GM12892 (cell line): ENCODE measurements around the gene RNF183. TPM values are rescaled to one million over a fixed set of nuclear protein-coding genes. Genes with fewer than 3 reads are reported as not detected.

ENCODE experiments used
- DNase-seq: peaks from one replicate; pipeline ENCODE4 v3.0.0; 2011; ENCODE audit not compliant: insufficient read length
- FAIRE-seq: peaks from 2 replicates; lab custom pipeline; 2011; peaks lifted over from hg19 to GRCh38; lab: Jason Lieb, UNC
- POLR2A ChIP-seq: IDR thresholded peaks from 2 replicates; pipeline ENCODE4 v1.6.1; 2011; ENCODE audit warnings: low read depth, low read length, control low read depth
- POLR2AphosphoS5 ChIP-seq: IDR thresholded peaks from 2 replicates; pipeline ENCODE4 v1.6.1; 2011; ENCODE audit warnings: low read depth, low read length, control low read depth
- TAF1 ChIP-seq: IDR thresholded peaks from 2 replicates; pipeline ENCODE4 v1.6.1; 2011; ENCODE audit warnings: low read depth, mild to moderate bottlenecking, control low read depth, low read length, borderline replicate concordance
- polyA plus RNA-seq: library from polyadenylated mRNA; unstranded; fragments of >200 nt; gene quantifications from one replicate; pipeline ENCODE4 v1.2.1, GENCODE V29; 2012; ENCODE audit warnings: missing spikeins, inconsistent platforms; ENCODE audit not compliant: missing spikeins

The RNF183 gene
- 8.7 TPM for polyA plus RNA-seq

GRCh38 chr9:113302792-113303418 is at the start of gene RNF183:
Gene RNF183, minus strand, starts transcription at chr9:113303376. Its CDS starts 5,192 bp downstream, at chr9:113298184.
- DNase-seq (no peak), FAIRE-seq (no peak)
- no peak for TF ChIP-seq POLR2AphosphoS5
- no peak for TF ChIP-seq POLR2A
- TF ChIP-seq TAF1 = no peak

GRCh38 chr9:113352411-113352810 is 49.2 kb upstream of the RNF183 start:
- DNase-seq (no peak), FAIRE-seq (no peak)
- no peak for TF ChIP-seq POLR2AphosphoS5
- TF ChIP-seq TAF1 = no peak
- TF ChIP-seq POLR2A = no peak

- TF ChIP-seq POLR2A = no peak
- TF ChIP-seq POLR2AphosphoS5 = no peak
- TF ChIP-seq TAF1 = no peak
- FAIRE-seq (no peak), DNase-seq (no peak)
These were observed 48.8 kb upstream of the RNF183 start for GRCh38 chr9:113352006-113352405.

- DNase-seq (no peak), FAIRE-seq (peak; percentile 75)
- no peak for TF ChIP-seq POLR2A
- no peak for TF ChIP-seq POLR2AphosphoS5
- TF ChIP-seq TAF1 = no peak
These were observed 47.8 kb upstream of the RNF183 start for GRCh38 chr9:113350937-113351336.

- no peak for DNase-seq
- TF ChIP-seq POLR2A = no peak
- FAIRE-seq = no peak
These were observed 47.0 kb upstream of the RNF183 start for GRCh38 chr9:113350107-113350661.

- no peak for FAIRE-seq
- TF ChIP-seq TAF1 (no peak), POLR2A (no peak), POLR2AphosphoS5 (no peak)
- DNase-seq = peak; percentile 46
These were observed 46.4 kb upstream of the RNF183 start, which contains the start of gene BSPRY for GRCh38 chr9:113349445-113350094. Gene BSPRY, plus strand, starts transcription at chr9:113349541. Its CDS starts 39 bp downstream, at chr9:113349580.

- no peak for DNase-seq
- TF ChIP-seq POLR2AphosphoS5 (no peak), TAF1 (no peak), POLR2A (no peak)
- no peak for FAIRE-seq
These were observed 45.9 kb upstream of the RNF183 start for GRCh38 chr9:113349066-113349444.

- TF ChIP-seq POLR2A (no peak), TAF1 (no peak), POLR2AphosphoS5 (no peak)
- FAIRE-seq = no peak
- no peak for DNase-seq
These were observed 45.3 kb upstream of the RNF183 start for GRCh38 chr9:113348437-113348836.

- DNase-seq = no peak
- no peak for TF ChIP-seq POLR2A
- TF ChIP-seq TAF1 = no peak
- TF ChIP-seq POLR2AphosphoS5 = no peak
- no peak for FAIRE-seq
These were observed 42.5 kb upstream of the RNF183 start for GRCh38 chr9:113345671-113346070.

GRCh38 chr9:113345190-113345589 is 42.0 kb upstream of the RNF183 start:
- no peak for TF ChIP-seq POLR2AphosphoS5
- no peak for TF ChIP-seq TAF1
- TF ChIP-seq POLR2A = no peak
- FAIRE-seq (no peak), DNase-seq (no peak)

GRCh38 chr9:113343732-113344231 is 40.6 kb upstream of the RNF183 start:
- DNase-seq (no peak), FAIRE-seq (no peak)
- TF ChIP-seq TAF1 = no peak
- no peak for TF ChIP-seq POLR2A
- no peak for TF ChIP-seq POLR2AphosphoS5
